ENCODE results near the gene LIN7C. TPM values are rescaled to one million over a fixed set of nuclear protein-coding genes. Genes with fewer than 3 reads are reported as not detected.

Gene LIN7C
- 36.5 TPM for total RNA-seq
- long read RNA-seq, full-length matches to known transcripts, result 129 of 148 reads
- long read RNA-seq, partial matches to known transcripts, result 11 of 148 reads
- long read RNA-seq, other reads (novel, unspliced or antisense), result 8 of 148 reads

- peak within 1 kb of the TSS; percentile 97 for H3K4me3 ChIP-seq
- DNase-seq (peak; percentile 97), ATAC-seq (peak; percentile 98)
- H3K27ac ChIP-seq, result peak within 1 kb of the TSS; percentile 94
- intact Hi-C loops (cut with DNase I), result no loop called here
- no peaks in the 10 kb centered on the region for H3K27me3 ChIP-seq
- peak; percentile 19 for TF ChIP-seq CTCF (IDR thresholded peaks at IDR 0.05)
- no peaks in the 10 kb centered on the region for H3K9me3 ChIP-seq
- H3K4me1 ChIP-seq, result peaks cover 27% of the 10 kb centered on the region
- H3K36me3 ChIP-seq, result peaks cover 2% of the 10 kb centered on the region
Measured at GRCh38 chr11:27506200-27507182, at the start of gene LIN7C. LIN7C (minus strand) TSS chr11:27506769; CDS start chr11:27506752, 17 bp downstream.

- no peak overlapping the region for H3K27ac ChIP-seq
Measured at GRCh38 chr11:27555264-27555663, 48.7 kb upstream of the LIN7C start.

GRCh38 chr11:27553186-27553585 lies 46.6 kb upstream of the LIN7C start:
- Histone ChIP-seq H3K4me1 (no peaks in the 10 kb centered on the region), H3K9me3 (no peaks in the 10 kb centered on the region), H3K27me3 (no peaks in the 10 kb centered on the region), H3K27ac (no peak overlapping the region), H3K4me3 (no peak overlapping the region), H3K36me3 (no peaks in the 10 kb centered on the region)
- intact Hi-C loops (cut with DNase I), result no loop called here
- no peak for TF ChIP-seq CTCF (IDR thresholded peaks at IDR 0.05)
- ATAC-seq (no peak), DNase-seq (no peak)

More at GRCh38 chr11:27555264-27555663, 48.7 kb upstream of the LIN7C start:
- H3K4me1 ChIP-seq, result no peaks in the 10 kb centered on the region
- no peak for DNase-seq
- no peak for TF ChIP-seq CTCF (IDR thresholded peaks at IDR 0.05)
- H3K9me3 ChIP-seq, result no peaks in the 10 kb centered on the region
- no peaks in the 10 kb centered on the region for H3K27me3 ChIP-seq
- intact Hi-C loops (cut with DNase I), result no loop called here
- no peaks in the 10 kb centered on the region for H3K36me3 ChIP-seq
- no peak overlapping the region for H3K4me3 ChIP-seq
- no peak for ATAC-seq

- Histone ChIP-seq H3K4me1 (no peaks in the 10 kb centered on the region), H3K4me3 (no peak overlapping the region), H3K36me3 (no peaks in the 10 kb centered on the region), H3K27me3 (no peaks in the 10 kb centered on the region), H3K27ac (no peak overlapping the region), H3K9me3 (no peaks in the 10 kb centered on the region)
- DNase-seq, result no peak
- no peak for ATAC-seq
- intact Hi-C loops (cut with DNase I), result no loop called here
- TF ChIP-seq CTCF (IDR thresholded peaks at IDR 0.05), result no peak
Measured at GRCh38 chr11:27552341-27552740, 45.8 kb upstream of the LIN7C start.

- DNase-seq (no peak), ATAC-seq (no peak)
- no peak for TF ChIP-seq CTCF (IDR thresholded peaks at IDR 0.05)
- Histone ChIP-seq H3K4me3 (no peak overlapping the region), H3K4me1 (no peaks in the 10 kb centered on the region), H3K27ac (no peak overlapping the region), H3K9me3 (no peaks in the 10 kb centered on the region), H3K36me3 (no peaks in the 10 kb centered on the region), H3K27me3 (no peaks in the 10 kb centered on the region)
- intact Hi-C loops (cut with DNase I), result no loop called here
Measured at GRCh38 chr11:27551127-27551526, 44.6 kb upstream of the LIN7C start.
